RWPE1 (cell line): ENCODE data around the gene CASKIN1.

Experiments used
- CTCF ChIA-PET: fragments of 350-600 bp; sonication (Branson Sonifier 250); formaldehyde crosslinking; extraction: SDS; loops from one replicate; lab custom pipeline; 2021; lab: Yijun Ruan, JAX
- POLR2A ChIA-PET: fragments of 400-600 bp; formaldehyde crosslinking; extraction: SDS; loops from one replicate; lab custom pipeline; 2020; ENCODE audit warnings: antibody characterized with exemption; ENCODE audit not compliant: low non-redundant PET; lab: Yijun Ruan, JAX
- DNase-seq: peaks from one replicate; pipeline ENCODE4 v3.0.0; 2012; ENCODE audit warnings: low spot score
- H3K27ac ChIP-seq: fragments of 450-650 bp; 2 replicates; pipeline ENCODE4 v1.5.1; 2017
- TF ChIP-seq, protein P1 (sequence below): fragments of 450-650 bp; conservative IDR thresholded peaks from 2 replicates; pipeline ENCODE4 v1.5.1; 2017; ENCODE audit warnings: low read depth, mild to moderate bottlenecking

CASKIN1 gene

DNA sequence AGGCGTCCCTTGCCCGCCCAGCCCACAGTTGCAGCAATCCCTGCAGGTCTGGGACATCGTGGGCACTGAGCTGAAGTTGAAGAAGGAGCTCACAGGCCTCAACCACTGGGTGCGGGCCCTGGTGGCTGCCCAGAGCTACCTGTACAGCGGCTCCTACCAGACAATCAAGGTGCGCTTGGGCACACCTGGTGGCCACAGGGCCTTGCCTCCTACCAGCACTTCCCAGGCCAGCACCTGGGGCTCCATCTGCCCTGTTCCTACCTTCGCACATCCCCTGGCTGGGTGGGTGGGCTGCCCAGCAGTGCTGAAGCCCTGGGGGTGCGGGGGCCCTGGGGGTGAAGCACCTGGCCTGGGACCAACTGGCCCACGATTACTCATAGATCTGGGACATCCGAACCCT, 21.0 kb downstream of the CASKIN1 start:
- ChIA-PET POLR2A (no interaction called here), CTCF (interaction anchor here (0.5 kb wide), 1 partner anchor 303 kb away, joined by 5 read pairs; no protein-coding TSS in a partner anchor)
- DNase-seq: no peak
- TF ChIP-seq, protein P1, sequence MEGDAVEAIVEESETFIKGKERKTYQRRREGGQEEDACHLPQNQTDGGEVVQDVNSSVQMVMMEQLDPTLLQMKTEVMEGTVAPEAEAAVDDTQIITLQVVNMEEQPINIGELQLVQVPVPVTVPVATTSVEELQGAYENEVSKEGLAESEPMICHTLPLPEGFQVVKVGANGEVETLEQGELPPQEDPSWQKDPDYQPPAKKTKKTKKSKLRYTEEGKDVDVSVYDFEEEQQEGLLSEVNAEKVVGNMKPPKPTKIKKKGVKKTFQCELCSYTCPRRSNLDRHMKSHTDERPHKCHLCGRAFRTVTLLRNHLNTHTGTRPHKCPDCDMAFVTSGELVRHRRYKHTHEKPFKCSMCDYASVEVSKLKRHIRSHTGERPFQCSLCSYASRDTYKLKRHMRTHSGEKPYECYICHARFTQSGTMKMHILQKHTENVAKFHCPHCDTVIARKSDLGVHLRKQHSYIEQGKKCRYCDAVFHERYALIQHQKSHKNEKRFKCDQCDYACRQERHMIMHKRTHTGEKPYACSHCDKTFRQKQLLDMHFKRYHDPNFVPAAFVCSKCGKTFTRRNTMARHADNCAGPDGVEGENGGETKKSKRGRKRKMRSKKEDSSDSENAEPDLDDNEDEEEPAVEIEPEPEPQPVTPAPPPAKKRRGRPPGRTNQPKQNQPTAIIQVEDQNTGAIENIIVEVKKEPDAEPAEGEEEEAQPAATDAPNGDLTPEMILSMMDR: no peak
- H3K27ac ChIP-seq: peak overlapping the region; percentile 67

- TF ChIP-seq, protein P1: no peak
- CTCF ChIA-PET: interaction anchor here (0.6 kb wide), 2 partner anchors 10 to 20 kb away, joined by 3 to 5 read pairs; no protein-coding TSS in a partner anchor
- no peak for DNase-seq
- H3K27ac ChIP-seq: peak overlapping the region; percentile 67
- POLR2A ChIA-PET: interaction anchor here (0.6 kb wide), 2 partner anchors 13 to 19 kb away, joined by 3 read pairs; partner anchors contain the start of gene TRAF7
Observed at GRCh38 chr16:2174396-2175131, 21.8 kb downstream of the CASKIN1 start.

GRCh38 chr16:2173916-2174315, 22.5 kb downstream of the CASKIN1 start:
- H3K27ac ChIP-seq: peak overlapping the region; percentile 67
- CTCF ChIA-PET: interaction anchor here (0.6 kb wide), 1 partner anchor 21 kb away, joined by 5 read pairs; no protein-coding TSS in a partner anchor
- POLR2A ChIA-PET: no interaction called here
- no peak for DNase-seq
- TF ChIP-seq, protein P1: no peak

- H3K27ac ChIP-seq: peak overlapping the region; percentile 67
- no peak for DNase-seq
- TF ChIP-seq, protein P1: no peak
- CTCF ChIA-PET: no interaction called here
- POLR2A ChIA-PET: no interaction called here
Observed at GRCh38 chr16:2173366-2173765, 23.0 kb downstream of the CASKIN1 start.

GRCh38 chr16:2172688-2173335, 23.6 kb downstream of the CASKIN1 start:
- H3K27ac ChIP-seq: peak overlapping the region; percentile 67
- no peak for DNase-seq
- CTCF ChIA-PET: no interaction called here
- POLR2A ChIA-PET: interaction anchor here (0.6 kb wide), 1 partner anchor 234 kb away, joined by 3 read pairs; no protein-coding TSS in a partner anchor
- TF ChIP-seq, protein P1: no peak

- TF ChIP-seq, protein P1: no peak
- no peak for DNase-seq
- CTCF ChIA-PET: interaction anchor here (0.6 kb wide), 1 partner anchor 8 kb away, joined by 4 read pairs; no protein-coding TSS in a partner anchor
- POLR2A ChIA-PET: no interaction called here
- peak overlapping the region; percentile 67 for H3K27ac ChIP-seq
Observed at GRCh38 chr16:2171601-2172178, 24.7 kb downstream of the CASKIN1 start.
